Activated T-cell treated with anti-CD3 and anti-CD28 coated beads for 48 hours (primary cell): ENCODE measurements around the gene GNG13.
"Not testable (repeated sequence)": the region's sequence is repeated elsewhere in the genome, so short reads cannot be mapped to it uniquely, and the experiment has no call there.

Experiments used
- DNase-seq: peaks from one replicate; pipeline ENCODE4 v3.0.0-alpha.2; 2020; ENCODE audit warnings: low read depth

Gene GNG13

DNA sequence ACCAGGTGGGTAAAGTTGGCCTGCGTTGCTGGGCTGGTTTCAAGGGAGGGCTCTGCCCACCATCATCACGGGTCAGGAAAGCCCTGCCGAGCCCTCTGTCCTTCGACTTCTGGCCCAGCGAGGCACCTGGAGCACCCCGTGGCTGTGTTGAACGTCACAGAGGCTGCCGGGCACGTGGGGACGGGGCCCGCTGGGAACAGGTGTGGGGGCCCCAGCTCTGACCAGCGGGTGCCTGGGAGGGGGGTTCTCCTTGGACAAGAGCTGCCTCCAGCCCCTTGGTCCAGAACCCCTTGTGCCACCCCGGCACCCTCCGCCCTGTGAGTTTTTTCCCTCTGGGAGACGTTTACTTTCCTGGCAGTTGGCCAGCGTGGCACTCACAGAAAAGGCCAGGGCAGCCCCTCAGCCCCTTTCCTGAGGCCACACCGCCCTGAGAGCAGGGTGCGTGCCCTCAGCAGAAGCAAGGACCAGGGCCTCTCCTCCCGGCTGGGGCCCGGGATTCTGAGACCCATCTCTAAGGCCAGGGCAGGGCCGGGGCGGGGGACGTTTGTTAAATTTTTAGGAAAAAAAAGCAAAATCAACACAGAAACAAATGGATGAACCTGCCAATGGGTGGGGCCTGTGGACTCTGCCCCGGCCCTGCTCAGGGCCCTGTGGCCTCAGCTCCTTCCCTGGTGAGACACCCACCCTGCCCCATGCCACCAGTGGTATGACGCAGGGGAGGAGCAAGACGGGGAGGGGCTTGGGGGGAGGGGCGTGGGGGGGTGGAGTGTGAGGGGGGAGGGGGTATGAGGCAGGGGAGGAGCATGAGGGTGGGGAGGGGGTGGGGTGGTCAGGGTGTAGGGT lies 31.3 kb upstream of the GNG13 start:
- no peak for DNase-seq

DNA sequence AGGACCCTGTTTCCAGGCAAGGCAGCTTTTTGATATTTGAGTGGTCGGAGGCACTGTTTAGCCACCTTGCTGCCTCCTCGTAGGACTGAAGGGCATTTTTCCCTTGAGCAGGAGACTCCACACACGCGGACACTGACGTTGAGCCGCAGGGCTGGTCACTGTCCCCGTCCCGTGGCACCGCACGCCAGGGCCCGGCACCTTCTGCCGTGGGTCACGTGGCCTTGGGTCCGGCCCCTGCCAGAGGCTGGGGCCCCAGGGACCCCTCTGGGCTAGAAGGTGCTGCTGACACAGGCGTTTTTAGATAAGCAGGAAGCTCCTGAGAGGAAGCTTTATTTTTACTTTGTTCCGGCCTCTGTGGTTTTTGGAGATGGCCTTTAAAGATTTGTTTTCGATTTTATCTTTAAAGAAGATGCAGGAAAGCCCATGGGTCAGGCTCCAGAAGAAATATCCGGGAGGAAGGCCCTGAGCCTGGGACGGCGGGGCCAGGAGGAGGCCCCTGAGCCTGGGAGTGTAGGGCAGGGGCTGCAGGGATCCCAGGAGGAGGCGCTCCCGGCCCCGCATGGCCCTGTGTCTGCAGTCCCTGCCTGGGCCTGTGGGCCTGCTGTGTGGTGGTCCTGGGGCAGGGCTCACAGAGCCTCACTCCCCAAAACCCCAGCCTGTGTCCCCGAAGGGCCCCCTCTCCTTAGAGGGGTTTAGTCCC lies 30.5 kb upstream of the GNG13 start:
- DNase-seq: no peak

GRCh38 chr16:830107-830870 lies 29.8 kb upstream of the GNG13 start:
- DNase-seq: no peak

- no peak for DNase-seq
Measured at GRCh38 chr16:828891-829290, 28.4 kb upstream of the GNG13 start.

- DNase-seq: no peak
Measured at GRCh38 chr16:827513-827912, 27.0 kb upstream of the GNG13 start.

GRCh38 chr16:825341-826061 lies 25.0 kb upstream of the GNG13 start:
- DNase-seq: no peak

DNA sequence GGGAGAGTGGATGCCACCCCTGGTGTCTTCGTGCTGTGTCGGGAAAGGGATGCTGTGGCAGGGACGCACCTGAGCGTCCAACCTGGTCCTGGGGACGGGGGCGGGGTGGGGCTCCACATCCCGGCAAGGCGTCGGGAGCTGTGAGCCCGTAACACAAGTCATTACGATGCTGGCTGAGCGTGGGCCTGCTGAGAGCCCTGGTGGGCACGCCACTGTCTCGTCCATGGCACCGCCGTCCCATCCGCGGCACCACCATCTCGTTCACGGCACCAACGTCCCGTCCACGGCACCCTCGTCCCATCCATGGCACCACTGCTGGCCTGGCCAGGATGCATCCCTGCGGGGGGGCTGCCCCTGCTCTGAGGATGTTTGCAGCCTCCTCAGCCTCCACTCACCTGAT lies 24.1 kb upstream of the GNG13 start:
- DNase-seq: no peak

- no peak for DNase-seq
Measured at GRCh38 chr16:824194-824593, 23.7 kb upstream of the GNG13 start.

GRCh38 chr16:822909-823297 lies 22.4 kb upstream of the GNG13 start:
- no peak for DNase-seq

DNA sequence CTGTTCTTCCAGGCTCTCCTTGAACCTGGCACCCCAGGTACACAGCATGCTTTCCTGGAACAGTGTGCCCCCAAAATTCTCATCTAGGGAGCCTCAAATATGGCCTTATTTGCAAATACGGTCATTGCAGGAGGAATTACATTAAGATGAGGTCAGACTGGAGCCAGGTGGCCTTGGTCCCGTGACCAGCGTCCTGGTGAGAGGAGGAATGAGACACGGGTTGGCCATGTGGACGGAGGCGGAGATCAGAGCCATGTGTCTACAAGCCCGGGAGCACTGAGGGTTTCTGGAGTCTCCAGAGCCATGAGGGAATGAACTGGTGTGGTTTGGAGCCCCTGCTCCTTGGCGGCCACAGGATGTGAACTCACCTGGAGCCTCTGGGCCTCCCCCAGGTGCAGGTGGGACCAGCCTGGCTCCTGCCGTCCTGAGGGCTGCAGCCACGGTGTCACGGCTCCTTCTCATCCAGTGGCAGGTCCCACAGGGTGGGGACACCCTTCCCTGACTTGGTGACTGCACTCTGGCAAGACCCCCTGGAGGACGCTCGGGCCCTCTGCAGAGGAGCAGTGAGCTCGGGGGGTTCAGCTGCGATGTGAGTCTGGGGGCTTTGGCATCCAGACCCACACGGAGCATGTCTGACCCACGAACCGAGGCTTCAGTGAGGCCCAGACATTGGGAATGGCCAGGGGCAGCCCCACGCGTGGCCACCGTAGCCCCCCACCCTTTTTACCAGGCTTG lies 21.8 kb upstream of the GNG13 start:
- no peak for DNase-seq

DNA sequence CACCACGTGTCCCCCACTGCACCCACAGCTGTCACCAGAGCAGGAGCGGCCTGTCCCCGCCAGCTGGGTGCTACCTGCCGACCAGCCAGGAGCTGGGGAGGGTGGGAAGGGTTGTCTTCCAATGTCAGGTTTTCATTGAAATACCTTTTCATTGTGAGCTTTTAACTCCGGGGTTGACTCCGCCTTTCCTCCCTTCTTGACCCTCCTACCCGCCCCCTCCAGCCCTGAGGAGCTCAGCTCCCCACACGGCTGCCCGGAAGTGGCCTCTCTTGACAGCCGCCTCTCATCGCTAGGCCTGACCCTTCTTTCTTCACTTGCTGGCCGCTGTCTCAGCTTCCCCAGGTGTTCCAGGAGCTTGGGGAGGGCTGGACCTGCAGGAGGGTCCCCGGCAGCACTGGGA lies 21.2 kb upstream of the GNG13 start:
- DNase-seq: no peak

DNA sequence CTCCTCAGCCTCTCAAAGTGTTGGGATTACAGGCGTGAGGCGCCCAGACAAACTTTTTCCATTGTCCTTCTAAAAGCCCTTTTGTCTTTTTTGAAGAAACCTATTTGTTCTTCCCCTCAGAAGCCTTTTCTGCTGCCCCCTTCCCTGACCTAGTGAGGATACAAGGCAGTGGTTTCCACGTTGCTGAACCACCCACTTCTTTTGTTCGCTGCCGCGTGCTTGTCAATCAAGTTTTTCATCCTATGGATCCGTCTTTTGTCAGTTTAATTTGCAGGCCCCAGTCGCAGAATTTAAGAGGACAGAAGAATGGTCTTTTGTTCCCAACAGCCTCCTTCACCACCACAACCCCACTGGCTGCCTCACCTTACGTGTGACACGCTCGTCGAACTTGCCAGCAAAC lies 20.2 kb upstream of the GNG13 start:
- DNase-seq: no peak

DNA sequence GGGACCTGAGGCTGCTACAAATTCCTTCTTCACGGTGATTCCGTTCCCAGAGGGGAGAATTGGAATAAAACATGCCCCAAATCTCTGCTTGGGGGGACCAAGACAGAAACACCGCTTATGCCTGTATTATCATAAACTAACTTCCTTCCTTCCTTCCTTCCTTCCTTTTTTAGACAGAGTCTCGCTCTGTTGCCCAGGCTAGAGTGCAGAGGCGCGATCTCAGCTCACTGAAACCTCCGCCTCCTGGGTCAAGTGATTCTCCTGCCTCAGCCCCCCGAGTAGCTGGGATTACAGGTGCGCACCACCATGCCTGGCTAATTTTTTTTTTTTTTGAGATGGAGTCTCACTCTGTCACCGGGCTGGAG lies 19.5 kb upstream of the GNG13 start:
- not testable (repeated sequence) for DNase-seq

- no peak for DNase-seq
Measured at GRCh38 chr16:819336-820043, 19.0 kb upstream of the GNG13 start.

- DNase-seq: no peak
Measured at GRCh38 chr16:818592-818991, 18.1 kb upstream of the GNG13 start.

DNA sequence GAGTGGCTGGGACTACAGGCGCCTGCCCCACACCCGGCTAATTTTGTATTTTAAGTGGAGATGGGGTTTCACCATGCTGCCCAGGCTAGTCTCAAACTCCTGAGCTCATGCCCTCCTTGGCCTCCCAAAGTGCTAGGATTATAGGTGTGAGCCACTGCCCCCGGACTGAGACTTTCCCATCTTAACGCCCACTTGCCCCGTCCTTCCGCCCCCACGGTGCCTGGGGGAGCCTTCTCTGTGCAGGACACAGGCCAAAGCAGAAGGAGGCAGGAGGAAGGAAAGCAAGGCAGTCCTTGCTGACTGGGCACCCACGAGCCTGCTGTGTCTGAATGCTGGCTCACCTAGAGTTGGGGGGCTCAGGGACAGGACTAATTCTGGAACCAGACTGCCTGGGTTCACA lies 17.6 kb upstream of the GNG13 start:
- no peak for DNase-seq

DNA sequence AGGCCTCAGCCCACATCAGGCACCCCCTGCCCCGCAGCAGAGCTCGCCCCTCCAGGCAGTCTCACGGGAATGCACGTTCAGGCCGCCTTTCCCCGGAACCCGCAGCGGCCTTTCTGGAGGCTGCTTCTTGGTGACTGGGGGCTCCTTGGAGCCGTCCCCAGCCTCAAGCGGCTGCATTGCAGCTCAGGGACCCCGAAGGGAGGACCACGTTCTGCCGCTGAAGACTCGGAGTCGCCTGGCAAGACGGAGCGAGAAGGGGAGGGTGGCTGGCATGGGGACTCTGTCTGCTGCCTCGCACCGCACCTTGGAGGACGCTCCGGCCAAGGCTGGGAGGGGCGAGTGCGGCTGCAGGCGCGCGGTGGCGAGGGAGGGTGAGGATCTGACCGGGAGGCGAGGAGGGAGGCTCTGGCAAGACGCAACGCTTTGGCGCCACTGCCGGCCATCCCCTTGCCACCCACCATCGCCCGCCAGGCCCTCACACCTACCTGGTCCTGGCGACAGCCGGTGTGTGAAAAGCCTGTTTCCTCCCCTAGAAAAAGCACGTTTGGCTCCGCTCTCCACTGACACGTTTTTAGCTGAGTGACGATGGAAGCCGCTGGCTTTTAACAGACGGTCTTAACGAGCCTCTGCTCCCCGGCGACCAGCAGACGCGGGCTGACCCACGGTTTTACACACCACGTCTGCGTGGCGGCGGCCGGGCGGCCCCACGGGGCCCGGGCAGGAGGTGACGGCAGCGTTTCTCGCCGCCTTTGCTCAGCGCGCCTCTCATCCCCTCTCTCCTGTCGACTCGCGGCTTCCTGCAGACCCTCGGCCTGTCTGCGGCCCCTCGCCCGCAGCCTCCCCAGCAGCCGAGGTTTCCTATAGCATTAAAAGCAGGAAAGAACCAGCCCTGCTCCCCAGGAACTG lies 16.7 kb upstream of the GNG13 start:
- DNase-seq: no peak

DNA sequence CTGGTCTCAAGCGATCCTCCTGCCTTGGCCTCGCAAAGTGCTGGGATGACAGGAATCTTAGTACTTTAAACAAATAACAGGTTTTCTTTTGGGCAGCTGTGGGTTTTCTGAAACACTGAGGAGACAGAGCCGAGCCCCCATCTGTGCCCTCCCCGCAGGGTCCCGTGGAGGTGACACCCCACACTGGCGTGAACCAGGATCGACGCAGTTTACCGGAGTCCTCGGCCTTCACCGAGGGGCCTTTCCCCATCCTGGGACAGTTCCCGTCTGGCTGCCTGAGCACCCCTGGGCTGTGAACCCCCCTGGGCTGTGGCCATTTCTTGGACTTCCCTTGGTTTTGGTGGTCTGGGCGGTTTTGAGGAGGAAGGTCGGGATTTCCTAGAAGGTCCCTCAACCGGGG lies 15.3 kb upstream of the GNG13 start:
- DNase-seq: no peak

DNA sequence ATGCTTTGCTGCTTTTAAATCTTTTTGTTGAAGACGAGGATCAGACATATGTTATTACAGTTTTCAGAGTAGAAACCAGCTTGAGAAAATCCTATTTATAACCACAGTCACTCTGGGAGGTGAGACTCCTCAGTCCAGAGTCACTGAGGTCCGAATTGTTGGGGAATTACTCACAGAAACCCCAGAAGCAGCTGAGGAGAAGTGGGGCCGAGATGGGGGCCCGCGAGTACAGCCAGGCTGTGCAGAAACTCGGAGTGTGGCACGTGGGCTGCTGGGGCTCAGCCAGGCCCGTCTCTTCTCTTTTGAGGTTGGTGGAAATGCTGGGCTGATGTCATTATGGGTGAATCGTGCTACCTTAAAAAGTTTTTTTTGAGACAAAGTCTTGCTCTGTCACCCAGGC lies 14.4 kb upstream of the GNG13 start:
- DNase-seq: no peak

DNA sequence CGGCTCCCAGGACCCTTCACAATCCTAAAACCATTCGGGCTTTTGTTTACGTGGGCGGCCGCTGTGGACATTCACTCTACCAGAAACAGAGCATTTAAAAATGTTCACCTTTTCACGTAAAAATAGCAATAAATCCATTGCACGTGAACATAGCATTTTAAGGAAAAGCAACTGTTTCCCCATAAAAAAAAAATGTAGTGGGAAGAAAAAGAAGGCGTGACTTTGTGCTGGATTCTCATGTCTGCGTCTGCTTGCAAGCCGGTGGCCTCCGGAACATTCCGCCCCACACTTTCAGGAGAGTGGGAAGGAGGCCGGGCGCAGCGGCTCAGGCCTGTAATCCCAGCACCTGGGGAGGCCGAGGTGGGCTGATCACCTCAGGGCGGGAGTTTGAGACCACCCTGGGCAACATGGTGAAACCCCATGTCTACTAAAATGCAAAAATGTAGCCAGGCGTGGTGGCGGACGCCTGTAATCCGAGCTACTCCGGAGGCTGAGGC lies 13.4 kb upstream of the GNG13 start:
- no peak for DNase-seq
